ENCODE data around the gene APOD.
"Not testable (repeated sequence)": the region's sequence is repeated elsewhere in the genome, so short reads cannot be mapped to it uniquely, and the experiment has no call there.

The APOD gene

GRCh38 chr3:195617784-195618659 lies 34.3 kb upstream of the APOD start:
- DNase-seq (ENCODE audit: low read depth): not testable (repeated sequence)

GRCh38 chr3:195617134-195617533 lies 33.4 kb upstream of the APOD start:
- not testable (repeated sequence) for DNase-seq (ENCODE audit: low read depth)

- no peak for DNase-seq (ENCODE audit: low read depth)
Measured at GRCh38 chr3:195616681-195617080, 32.9 kb upstream of the APOD start.

GRCh38 chr3:195615952-195616537 lies 32.3 kb upstream of the APOD start:
- not testable (repeated sequence) for DNase-seq (ENCODE audit: low read depth)

GRCh38 chr3:195614672-195615504 lies 31.1 kb upstream of the APOD start:
- DNase-seq (ENCODE audit: low read depth): not testable (repeated sequence)

GRCh38 chr3:195613468-195614069 lies 29.8 kb upstream of the APOD start:
- DNase-seq (ENCODE audit: low read depth): peak; percentile 56

GRCh38 chr3:195612075-195612800 lies 28.5 kb upstream of the APOD start:
- peak; percentile 23 for DNase-seq (ENCODE audit: low read depth)

GRCh38 chr3:195609229-195609628 lies 25.5 kb upstream of the APOD start:
- DNase-seq (ENCODE audit: low read depth): no peak

- DNase-seq (ENCODE audit: low read depth): not testable (repeated sequence)
Measured at GRCh38 chr3:195601785-195602184, 18.0 kb upstream of the APOD start.

- no peak for DNase-seq (ENCODE audit: low read depth)
Measured at GRCh38 chr3:195601382-195601781, 17.6 kb upstream of the APOD start.

- not testable (repeated sequence) for DNase-seq (ENCODE audit: low read depth)
Measured at GRCh38 chr3:195599926-195600325, 16.2 kb upstream of the APOD start.

GRCh38 chr3:195599516-195599915 lies 15.8 kb upstream of the APOD start:
- not testable (repeated sequence) for DNase-seq (ENCODE audit: low read depth)

GRCh38 chr3:195597848-195598247 lies 14.1 kb upstream of the APOD start:
- no peak for DNase-seq (ENCODE audit: low read depth)

GRCh38 chr3:195597229-195597628 lies 13.5 kb upstream of the APOD start:
- no peak for DNase-seq (ENCODE audit: low read depth)

GRCh38 chr3:195596765-195597171 lies 13.0 kb upstream of the APOD start:
- DNase-seq (ENCODE audit: low read depth): no peak

GRCh38 chr3:195595785-195596531 lies 12.2 kb upstream of the APOD start:
- DNase-seq (ENCODE audit: low read depth): no peak

GRCh38 chr3:195591852-195592251 lies 8.1 kb upstream of the APOD start:
- DNase-seq (ENCODE audit: low read depth): no peak

- DNase-seq (ENCODE audit: low read depth): no peak
Measured at GRCh38 chr3:195591220-195591619, 7.5 kb upstream of the APOD start.

GRCh38 chr3:195590381-195590780 lies 6.6 kb upstream of the APOD start:
- DNase-seq (ENCODE audit: low read depth): not testable (repeated sequence)

- DNase-seq (ENCODE audit: low read depth): not testable (repeated sequence)
Measured at GRCh38 chr3:195589796-195590195, 6.1 kb upstream of the APOD start.

GRCh38 chr3:195587824-195588223 lies 4.1 kb upstream of the APOD start:
- DNase-seq (ENCODE audit: low read depth): no peak

Data from GM04503 (cell line).